Erythroblast (primary cell): ENCODE results near the gene PSMB11.

Experiments
- GATA1 ChIP-seq: IDR thresholded peaks from 2 replicates; pipeline ENCODE4 v1.6.1; 2011; ENCODE audit warnings: low read depth, mild to moderate bottlenecking, control low read depth, low read length, moderate library complexity
- POLR2A ChIP-seq: IDR thresholded peaks from 2 replicates; pipeline ENCODE4 v1.6.1; 2011; ENCODE audit warnings: mild to moderate bottlenecking, low read length

DNA sequence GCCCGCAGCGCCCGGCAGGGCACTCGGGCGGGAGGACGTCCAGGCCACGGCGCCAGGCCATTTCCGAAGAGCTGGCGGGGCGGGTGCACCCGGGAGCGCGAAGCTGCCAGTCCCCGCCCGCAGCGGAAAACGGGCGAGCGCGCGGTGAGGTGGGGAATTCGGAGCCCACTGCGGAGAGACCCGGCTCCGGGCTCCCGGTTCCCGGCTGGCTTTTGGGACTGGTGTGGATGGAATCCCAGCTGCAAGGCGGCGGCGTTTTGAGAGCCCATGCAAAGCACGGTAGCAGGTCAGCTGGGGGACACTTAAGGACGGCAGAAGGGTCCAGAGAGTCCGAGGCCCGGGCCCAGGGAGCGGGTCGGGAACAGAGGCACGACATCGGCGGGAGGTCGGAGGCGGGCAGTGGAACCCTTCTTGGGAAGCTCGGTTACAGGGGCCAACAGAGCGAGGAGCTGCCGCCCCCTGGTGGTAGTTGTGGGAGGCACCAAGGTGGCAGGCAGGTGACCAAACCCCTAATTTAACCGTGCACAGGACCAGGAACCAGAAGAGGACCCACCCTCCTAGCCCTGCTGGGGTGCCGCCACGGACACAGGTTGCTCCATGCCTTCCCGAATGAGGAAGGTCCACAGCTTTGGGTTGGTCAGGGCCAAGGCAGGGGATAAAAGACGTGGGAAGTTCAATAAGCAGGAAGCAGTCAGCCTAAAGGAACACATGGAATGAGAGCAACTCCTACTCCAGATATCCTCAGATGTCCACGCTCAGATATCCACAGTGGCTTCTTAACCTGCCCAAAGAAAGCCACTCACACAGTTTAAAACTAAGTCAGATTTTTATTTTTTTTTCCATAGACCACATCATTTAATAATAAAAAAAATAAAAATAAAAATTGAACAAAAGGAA, 16.0 kb downstream of the PSMB11 start:
- TF ChIP-seq POLR2A (no peak), GATA1 (no peak)
